ENCODE data around the gene NR1H3.

The NR1H3 gene

GRCh38 chr11:47274495-47275235, 16.9 kb downstream of the NR1H3 start:
- no peaks in the 10 kb centered on the region for H3K4me1 ChIP-seq (ENCODE audit: insufficient read depth, poor library complexity, severe bottlenecking)
- DNase-seq (ENCODE audit: low spot score) (no peak), ATAC-seq (ENCODE audit: low read depth) (no peak)
- H3K36me3 ChIP-seq (ENCODE audit: low read depth): peaks cover 43% of the 10 kb centered on the region
- H3K4me3 ChIP-seq (ENCODE audit: severe bottlenecking): no peak overlapping the region
- no peak for TF ChIP-seq CTCF (IDR thresholded peaks at IDR 0.05; ENCODE audit: poor library complexity, severe bottlenecking)
- no peaks in the 10 kb centered on the region for H3K27me3 ChIP-seq (ENCODE audit: insufficient read depth, poor library complexity, severe bottlenecking)
- H3K27ac ChIP-seq (ENCODE audit: poor library complexity, severe bottlenecking): no peak overlapping the region
- H3K9me3 ChIP-seq (ENCODE audit: severe bottlenecking): no peaks in the 10 kb centered on the region

- peaks cover 64% of the 10 kb centered on the region for H3K36me3 ChIP-seq (ENCODE audit: low read depth)
- no peak for ATAC-seq (ENCODE audit: low read depth)
- H3K27ac ChIP-seq (ENCODE audit: poor library complexity, severe bottlenecking): no peak overlapping the region
- no peak for TF ChIP-seq CTCF (IDR thresholded peaks at IDR 0.05; ENCODE audit: poor library complexity, severe bottlenecking)
- no peaks in the 10 kb centered on the region for H3K27me3 ChIP-seq (ENCODE audit: insufficient read depth, poor library complexity, severe bottlenecking)
- DNase-seq (ENCODE audit: low spot score): no peak
- H3K9me3 ChIP-seq (ENCODE audit: severe bottlenecking): no peaks in the 10 kb centered on the region
- no peaks in the 10 kb centered on the region for H3K4me1 ChIP-seq (ENCODE audit: insufficient read depth, poor library complexity, severe bottlenecking)
- H3K4me3 ChIP-seq (ENCODE audit: severe bottlenecking): no peak overlapping the region
These were observed 19.1 kb downstream of the NR1H3 start for GRCh38 chr11:47276923-47277322.

GRCh38 chr11:47278058-47278457, 20.3 kb downstream of the NR1H3 start:
- no peak for TF ChIP-seq CTCF (IDR thresholded peaks at IDR 0.05; ENCODE audit: poor library complexity, severe bottlenecking)
- Histone ChIP-seq H3K27ac (ENCODE audit: poor library complexity, severe bottlenecking) (no peak overlapping the region), H3K27me3 (ENCODE audit: insufficient read depth, poor library complexity, severe bottlenecking) (no peaks in the 10 kb centered on the region), H3K4me3 (ENCODE audit: severe bottlenecking) (no peak overlapping the region), H3K4me1 (ENCODE audit: insufficient read depth, poor library complexity, severe bottlenecking) (no peaks in the 10 kb centered on the region), H3K36me3 (ENCODE audit: low read depth) (peaks cover 75% of the 10 kb centered on the region), H3K9me3 (ENCODE audit: severe bottlenecking) (no peaks in the 10 kb centered on the region)
- ATAC-seq (ENCODE audit: low read depth) (no peak), DNase-seq (ENCODE audit: low spot score) (no peak)

GRCh38 chr11:47278769-47279168, 21.0 kb downstream of the NR1H3 start:
- TF ChIP-seq CTCF (IDR thresholded peaks at IDR 0.05; ENCODE audit: poor library complexity, severe bottlenecking): no peak

GRCh38 chr11:47280099-47280498, 22.3 kb downstream of the NR1H3 start:
- H3K9me3 ChIP-seq (ENCODE audit: severe bottlenecking): no peaks in the 10 kb centered on the region
- H3K27me3 ChIP-seq (ENCODE audit: insufficient read depth, poor library complexity, severe bottlenecking): no peaks in the 10 kb centered on the region
- no peak overlapping the region for H3K27ac ChIP-seq (ENCODE audit: poor library complexity, severe bottlenecking)
- no peak for TF ChIP-seq CTCF (IDR thresholded peaks at IDR 0.05; ENCODE audit: poor library complexity, severe bottlenecking)
- no peak overlapping the region for H3K4me3 ChIP-seq (ENCODE audit: severe bottlenecking)
- H3K4me1 ChIP-seq (ENCODE audit: insufficient read depth, poor library complexity, severe bottlenecking): no peaks in the 10 kb centered on the region
- ATAC-seq (ENCODE audit: low read depth) (no peak), DNase-seq (ENCODE audit: low spot score) (no peak)
- peaks cover 92% of the 10 kb centered on the region for H3K36me3 ChIP-seq (ENCODE audit: low read depth)

More at GRCh38 chr11:47278769-47279168, 21.0 kb downstream of the NR1H3 start:
- Histone ChIP-seq H3K4me1 (ENCODE audit: insufficient read depth, poor library complexity, severe bottlenecking) (no peaks in the 10 kb centered on the region), H3K36me3 (ENCODE audit: low read depth) (peaks cover 82% of the 10 kb centered on the region), H3K27ac (ENCODE audit: poor library complexity, severe bottlenecking) (no peak overlapping the region), H3K4me3 (ENCODE audit: severe bottlenecking) (no peak overlapping the region), H3K27me3 (ENCODE audit: insufficient read depth, poor library complexity, severe bottlenecking) (no peaks in the 10 kb centered on the region), H3K9me3 (ENCODE audit: severe bottlenecking) (no peaks in the 10 kb centered on the region)
- no peak for DNase-seq (ENCODE audit: low spot score)
- no peak for ATAC-seq (ENCODE audit: low read depth)
